ENCODE data around the gene LANCL2. TPM values are rescaled to one million over a fixed set of nuclear protein-coding genes. Genes with fewer than 3 reads are reported as not detected.

LANCL2 gene
- total RNA-seq, 1 experiment from 2014 or later: 26.4 TPM

GRCh38 chr7:55411844-55412243 is 46.7 kb downstream of the LANCL2 start:
- Histone ChIP-seq H3K23me2 (ENCODE audit: insufficient read length, low read depth, low read length, poor library complexity, severe bottlenecking) (no peaks in the 10 kb centered on the region), H3K79me2 (ENCODE audit: insufficient read depth, low read length) (no peaks in the 10 kb centered on the region), H2AFZ (ENCODE audit: low read length) (no peak overlapping the region), H3K18ac (ENCODE audit: insufficient read length, low read depth, low read length) (no peak overlapping the region), H3K27me3 (ENCODE audit: insufficient read depth, low read length) (no peaks in the 10 kb centered on the region), H3K4me1 (ENCODE audit: insufficient read depth, low read length) (no peaks in the 10 kb centered on the region), H4K91ac (ENCODE audit: insufficient read length, low read depth, low read length) (no peak overlapping the region), H3K27ac (ENCODE audit: insufficient read length, low read depth, low read length) (no peak overlapping the region), H3K56ac (ENCODE audit: insufficient read length, low read depth, low read length) (no peak overlapping the region), H3K9me3 (ENCODE audit: control insufficient read depth, low read depth, low read length) (no peaks in the 10 kb centered on the region), H2BK5ac (ENCODE audit: insufficient read length, low read length) (no peak overlapping the region), H3K9ac (ENCODE audit: extremely low read depth, insufficient read length, low read length) (no peak overlapping the region), H4K8ac (replicated peaks; ENCODE audit: insufficient read length, low read depth, low read length) (no peak overlapping the region), H2BK15ac (ENCODE audit: low read depth, low read length) (no peak overlapping the region), H3K4ac (ENCODE audit: low read depth, low read length) (no peak overlapping the region), H2BK12ac (ENCODE audit: insufficient read length, low read depth, low read length) (no peak overlapping the region), H3K14ac (ENCODE audit: insufficient read depth, low read length) (no peak overlapping the region), H2BK20ac (ENCODE audit: low read depth, low read length, poor library complexity, severe bottlenecking) (no peak overlapping the region), H2AK5ac (ENCODE audit: insufficient read length, low read length) (no peak overlapping the region), H4K20me1 (ENCODE audit: control insufficient read depth, insufficient read depth, insufficient read length) (no peaks in the 10 kb centered on the region), H3K4me2 (ENCODE audit: insufficient read depth, insufficient read length, low read length) (no peak overlapping the region), H3T11ph (ENCODE audit: low read length) (no peak overlapping the region), H2BK120ac (ENCODE audit: low read depth, low read length, poor library complexity, severe bottlenecking) (no peak overlapping the region), H3K79me1 (ENCODE audit: insufficient read depth, low read depth, low read length, poor library complexity, severe bottlenecking) (no peaks in the 10 kb centered on the region), H4K5ac (ENCODE audit: insufficient read length, low read depth, low read length) (no peak overlapping the region), H3K23ac (ENCODE audit: insufficient read length, low read depth, low read length) (no peak overlapping the region)
- Mint-ChIP-seq H3K27me3 (ENCODE audit: low read depth) (no peaks in the 10 kb centered on the region), H3K4me1 (no peaks in the 10 kb centered on the region), H3K36me3 (ENCODE audit: insufficient read depth in 1 of 3, low read depth in 3 of 3) (peaks cover 0 to 12% (median 0%) of the 10 kb centered on the region in 3 experiments; a peak in 2 of 7 replicates), H3K4me3 (no peak overlapping the region), H3K27ac (no peak overlapping the region), H3K9me3 (no peaks in the 10 kb centered on the region; a peak in 1 of 5 replicates)
- DNase-seq: no peak
- no peak for TF ChIP-seq CTCF (conservative IDR thresholded peaks at IDR 0.05)
- no CpG with 5 or more reads among the region's 12 CpGs for WGBS (ENCODE audit: extremely low coverage, insufficient read length, low lambda C conversion rate)

All from H9 (cell line).